GM19452 (cell line): ENCODE results near the gene GALT.
A peak's percentile ranks its signal among the peaks of the same experiment; 100 is the strongest.
"Not testable (repeated sequence)": the region's sequence is repeated elsewhere in the genome, so short reads cannot be mapped to it uniquely, and the experiment has no call there.

Experiments used
- ATAC-seq: cut with Tn5 transposase; IDR thresholded peaks from one replicate; pipeline ENCODE4 v1.9.1; 2021; ENCODE audit not compliant: unreplicated experiment

Gene GALT

DNA sequence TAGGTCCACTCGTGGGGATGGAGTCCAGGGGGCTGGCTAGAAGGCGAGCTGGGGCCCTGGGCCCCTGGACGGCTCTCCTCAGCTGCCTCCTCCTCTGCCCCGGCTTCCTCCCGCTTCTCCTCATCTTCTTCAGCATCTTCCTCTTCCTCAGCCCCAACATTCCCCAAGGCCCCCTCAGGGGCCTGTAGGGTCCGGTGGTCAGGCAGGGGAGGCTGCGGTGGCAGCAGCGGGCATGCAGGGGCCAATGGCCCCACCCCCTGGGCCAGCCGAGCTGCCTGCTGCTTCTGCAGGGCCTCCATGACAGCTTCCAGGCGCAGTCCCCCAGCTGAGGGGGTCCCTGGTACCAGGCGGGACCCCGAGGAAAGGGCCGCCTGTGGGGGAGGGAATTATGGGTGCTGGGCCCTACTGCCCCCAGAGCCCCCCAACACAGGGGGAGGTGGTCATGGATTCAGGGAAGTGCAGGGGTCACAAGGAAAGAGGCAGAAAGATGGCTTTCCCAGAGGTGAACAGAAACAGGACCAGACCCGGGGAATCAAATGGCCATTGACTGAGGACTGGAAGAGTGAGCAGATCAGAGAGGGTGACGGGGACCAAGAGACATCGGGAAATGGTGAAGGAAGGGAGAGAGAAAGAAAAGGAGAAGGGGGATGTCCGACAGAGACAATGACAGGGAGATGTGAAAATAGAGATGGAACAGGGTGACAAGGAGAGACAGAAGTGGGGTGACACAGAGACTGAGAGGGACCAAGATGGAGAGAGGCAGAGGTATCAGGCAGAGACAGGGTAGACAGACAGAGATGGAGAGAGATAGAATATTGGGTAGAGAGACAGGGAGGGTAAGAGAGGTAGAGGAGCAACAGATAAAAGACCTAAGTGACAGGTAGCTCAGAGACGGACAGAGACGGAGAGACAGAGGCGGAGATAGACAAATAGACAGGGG, 18.5 kb upstream of the GALT start:
- ATAC-seq = no peak

- ATAC-seq = no peak
Measured at GRCh38 chr9:34628656-34629490, 17.6 kb upstream of the GALT start, which contains the start of gene ARID3C. ARID3C (minus strand) TSS chr9:34629066; CDS start chr9:34628014, 1,052 bp downstream.

DNA sequence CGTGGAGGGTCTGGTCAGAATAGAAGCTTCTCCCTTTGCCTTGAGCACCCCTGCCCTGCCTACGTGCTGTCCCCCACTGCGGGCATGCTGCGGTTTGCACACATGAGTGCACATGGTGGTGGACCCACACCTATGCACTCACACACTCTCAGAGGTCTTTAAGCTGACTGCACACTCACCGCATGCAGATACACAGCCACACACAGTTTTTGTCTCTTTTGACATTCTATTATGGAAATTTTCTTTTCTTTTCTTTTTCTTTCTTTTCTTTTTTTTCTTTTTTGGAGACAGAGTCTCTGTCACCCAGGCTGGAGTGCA, 17.0 kb upstream of the GALT start:
- ATAC-seq = no peak

DNA sequence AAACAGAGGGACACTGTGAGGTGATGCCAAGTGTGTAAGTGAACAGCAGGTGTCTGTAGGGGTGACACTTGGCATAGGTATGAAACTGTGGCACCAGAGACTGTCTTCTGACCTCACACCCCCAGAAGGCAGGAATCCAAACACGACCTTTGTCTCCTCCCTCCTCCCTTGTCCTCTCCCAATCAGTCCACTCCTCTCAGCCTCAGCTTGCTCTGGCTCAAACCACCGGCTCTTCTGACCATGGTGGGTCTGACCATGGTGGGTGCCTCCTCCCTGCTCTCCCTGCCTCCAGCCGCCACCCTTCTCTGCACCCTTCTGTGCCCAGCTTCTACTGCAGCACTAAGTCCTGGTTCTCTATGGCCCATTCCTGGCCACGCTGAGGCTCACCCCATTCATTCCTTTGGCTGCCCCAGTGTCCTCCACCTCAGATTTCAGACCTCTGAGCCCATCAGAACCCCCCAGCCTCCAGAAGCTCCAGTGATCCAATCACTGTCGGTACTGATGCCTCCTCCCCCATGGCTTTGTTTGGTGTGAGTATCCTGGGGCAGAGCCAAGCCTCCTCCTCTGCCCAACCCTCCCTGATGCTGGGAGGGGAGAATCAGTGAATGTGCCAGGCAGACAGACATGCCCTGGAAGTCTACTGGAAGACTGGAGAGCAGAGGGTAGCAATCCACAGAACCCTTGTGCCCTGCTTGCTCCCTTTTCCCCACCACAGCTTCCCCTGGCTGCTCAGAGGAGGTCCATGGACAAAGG, 15.9 kb upstream of the GALT start:
- no peak for ATAC-seq

- no peak for ATAC-seq
Measured at GRCh38 chr9:34633166-34633565, 13.3 kb upstream of the GALT start.

DNA sequence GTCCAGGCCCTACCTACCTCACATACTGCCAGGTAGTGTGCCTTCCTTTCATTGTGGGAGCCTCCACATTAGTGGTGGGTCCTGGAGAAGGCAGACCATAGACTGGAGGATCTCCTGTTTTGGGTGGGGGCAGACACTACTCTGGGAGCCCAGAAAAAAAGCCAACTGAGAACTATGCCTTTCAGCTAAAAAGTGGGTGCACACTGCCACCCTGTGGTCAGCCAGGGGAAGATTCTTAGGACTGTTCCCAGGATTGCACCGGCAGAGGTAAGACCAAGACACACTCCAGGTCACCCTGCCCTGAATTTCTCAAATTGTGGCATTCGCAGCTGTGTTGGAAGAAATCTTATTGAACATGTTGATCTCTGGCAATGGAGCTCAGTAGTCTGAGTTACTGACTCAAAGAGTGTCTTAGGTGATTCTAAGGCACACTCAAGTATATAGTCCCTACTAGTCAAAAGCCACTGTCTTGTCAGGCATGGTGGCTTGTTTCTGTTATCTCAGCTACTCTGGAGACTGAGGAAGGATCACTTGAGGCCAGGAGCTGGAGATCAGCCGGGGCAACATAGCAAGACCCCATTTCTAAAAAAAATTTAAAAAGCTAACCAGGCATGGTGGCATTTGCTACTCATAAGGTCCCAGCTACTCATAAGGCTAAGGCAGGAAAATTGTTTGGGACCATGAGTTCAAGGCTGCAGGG, 12.5 kb upstream of the GALT start:
- ATAC-seq = no peak

- ATAC-seq = no peak
Measured at GRCh38 chr9:34634551-34635248, 11.8 kb upstream of the GALT start.

GRCh38 chr9:34635556-34635955, 10.9 kb upstream of the GALT start:
- no peak for ATAC-seq

- ATAC-seq = no peak
Measured at GRCh38 chr9:34636791-34637355, 9.6 kb upstream of the GALT start.

- peak; percentile 90 for ATAC-seq
Measured at GRCh38 chr9:34637356-34638137, 8.9 kb upstream of the GALT start, which contains the start of gene SIGMAR1. SIGMAR1 (minus strand) TSS chr9:34637787; CDS start chr9:34637697, 90 bp downstream.

GRCh38 chr9:34638138-34638445, 8.4 kb upstream of the GALT start:
- ATAC-seq = no peak

DNA sequence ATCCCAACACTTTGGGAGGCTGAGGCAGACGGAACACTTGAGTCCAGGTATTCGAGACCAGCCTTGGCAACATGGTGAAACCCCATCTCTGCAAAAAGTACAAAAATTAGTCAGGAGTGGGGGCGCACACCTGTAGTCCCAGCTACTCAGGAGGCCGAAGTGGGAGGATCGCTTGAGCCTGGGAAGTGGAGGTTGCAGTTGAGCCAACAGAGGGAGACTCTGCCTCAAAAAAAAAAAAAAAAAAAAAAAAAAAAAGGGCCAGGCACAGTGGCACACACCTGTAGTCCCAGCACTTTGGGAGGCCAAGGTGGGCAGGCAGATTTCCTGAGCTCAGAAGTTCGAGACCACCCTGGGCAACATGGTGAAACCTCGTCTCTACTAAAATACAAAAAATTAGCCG, 7.2 kb upstream of the GALT start:
- ATAC-seq = not testable (repeated sequence)

DNA sequence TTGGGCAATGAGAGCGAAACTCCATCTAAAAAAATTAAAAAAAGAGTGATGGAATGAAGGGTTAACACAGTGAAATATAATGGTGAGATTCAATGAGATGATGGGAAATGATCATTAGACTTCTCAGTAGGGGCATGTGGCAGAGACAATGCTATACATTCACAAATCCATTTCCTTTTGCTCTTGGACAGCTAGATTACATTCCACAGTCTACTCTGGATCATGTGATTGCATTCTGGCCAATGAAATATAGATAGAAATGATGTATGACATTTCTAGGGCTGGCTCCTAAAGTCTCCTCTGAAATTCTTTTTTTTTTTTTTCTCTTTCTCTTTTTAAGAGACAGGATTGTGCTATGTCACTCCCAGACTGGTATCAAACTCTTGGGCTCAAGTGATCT, 3.8 kb upstream of the GALT start:
- no peak for ATAC-seq

DNA sequence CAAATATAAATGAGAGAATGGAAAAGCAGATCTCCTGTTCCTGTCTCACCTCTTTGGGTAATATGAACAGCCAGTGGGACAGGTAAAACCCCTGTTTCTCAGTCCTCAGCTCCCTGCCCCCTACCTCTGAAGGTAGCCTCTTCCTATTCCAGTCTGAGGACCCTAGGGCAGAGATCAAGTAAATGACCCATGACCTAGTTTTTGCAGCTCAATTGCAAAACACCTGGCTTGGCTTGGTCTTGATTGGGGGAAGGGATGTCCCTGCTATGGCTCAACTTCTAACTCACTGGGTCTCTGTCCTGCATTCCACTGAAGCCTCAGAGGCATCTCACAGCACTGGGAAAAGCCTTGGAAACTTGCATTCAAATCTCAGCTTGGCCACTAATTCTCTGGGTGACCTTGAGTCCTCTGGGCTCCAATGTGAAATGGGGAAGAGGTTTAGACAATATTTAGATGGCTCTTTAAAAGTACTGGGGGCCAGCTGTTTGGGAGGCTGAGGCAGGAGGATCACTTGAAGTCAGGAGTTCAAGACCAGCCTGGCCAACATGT, 1.6 kb upstream of the GALT start:
- ATAC-seq = no peak

DNA sequence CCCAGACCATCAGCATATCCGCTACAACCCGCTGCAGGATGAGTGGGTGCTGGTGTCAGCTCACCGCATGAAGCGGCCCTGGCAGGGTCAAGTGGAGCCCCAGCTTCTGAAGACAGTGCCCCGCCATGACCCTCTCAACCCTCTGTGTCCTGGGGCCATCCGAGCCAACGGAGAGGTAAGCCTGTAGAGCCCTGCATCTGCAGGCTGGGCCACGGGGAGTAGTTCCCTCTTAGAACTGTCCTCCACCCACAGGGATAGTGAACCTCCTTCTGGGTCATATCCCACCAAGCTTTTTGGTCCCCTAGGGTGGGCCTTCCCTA, 569 bp downstream of the GALT start:
- no peak for ATAC-seq

DNA sequence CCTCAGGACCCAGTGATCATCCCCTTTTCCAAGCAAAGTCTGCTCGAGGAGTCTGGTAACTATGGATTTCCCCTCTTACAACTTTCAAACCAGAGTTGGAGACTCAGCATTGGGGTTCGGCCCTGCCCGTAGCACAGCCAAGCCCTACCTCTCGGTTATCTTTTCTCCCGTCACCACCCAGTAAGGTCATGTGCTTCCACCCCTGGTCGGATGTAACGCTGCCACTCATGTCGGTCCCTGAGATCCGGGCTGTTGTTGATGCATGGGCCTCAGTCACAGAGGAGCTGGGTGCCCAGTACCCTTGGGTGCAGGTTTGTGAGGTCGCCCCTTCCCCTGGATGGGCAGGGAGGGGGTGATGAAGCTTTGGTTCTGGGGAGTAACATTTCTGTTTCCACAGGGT, 1.2 kb downstream of the GALT start:
- ATAC-seq = no peak

DNA sequence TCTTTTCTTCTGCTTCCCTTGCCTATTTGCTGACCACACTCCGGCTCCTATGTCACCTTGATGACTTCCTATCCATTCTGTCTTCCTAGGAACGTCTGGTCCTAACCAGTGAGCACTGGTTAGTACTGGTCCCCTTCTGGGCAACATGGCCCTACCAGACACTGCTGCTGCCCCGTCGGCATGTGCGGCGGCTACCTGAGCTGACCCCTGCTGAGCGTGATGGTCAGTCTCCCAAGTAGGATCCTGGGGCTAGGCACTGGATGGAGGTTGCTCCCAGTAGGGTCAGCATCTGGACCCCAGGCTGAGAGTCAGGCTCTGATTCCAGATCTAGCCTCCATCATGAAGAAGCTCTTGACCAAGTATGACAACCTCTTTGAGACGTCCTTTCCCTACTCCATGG, 2.2 kb downstream of the GALT start:
- no peak for ATAC-seq

GRCh38 chr9:34650816-34651215, 4.3 kb downstream of the GALT start:
- no peak for ATAC-seq

DNA sequence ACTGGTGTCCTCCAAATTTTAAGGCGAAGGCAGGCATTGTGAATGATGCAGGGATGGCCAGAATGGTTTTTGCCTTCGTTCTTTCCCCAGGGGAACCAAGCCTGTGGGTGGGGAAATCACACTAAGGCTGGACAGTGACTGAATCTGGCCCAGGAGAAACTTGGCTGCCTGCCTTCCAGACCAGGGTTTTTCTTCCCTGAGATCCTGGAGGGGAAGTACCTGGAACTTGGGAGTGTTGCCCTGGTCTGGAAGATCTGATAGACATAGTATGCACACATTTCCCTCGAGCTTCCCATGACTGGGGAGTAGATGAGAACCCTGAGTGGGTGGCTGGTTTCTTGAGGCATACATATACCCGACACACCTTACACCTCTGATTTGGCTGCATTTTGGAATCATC, 4.8 kb downstream of the GALT start:
- no peak for ATAC-seq
